ENCODE data around the gene TRAP1. TPM values are rescaled to one million over a fixed set of nuclear protein-coding genes. Genes with fewer than 3 reads are reported as not detected.

TRAP1 gene
- total and polyA plus RNA-seq, 2 experiments from 2014 or later: 143 to 228 TPM

- peaks cover 53% of the 10 kb centered on the region for H3K79me2 ChIP-seq (replicated peaks; ENCODE audit: insufficient read depth)
- H3F3A ChIP-seq (replicated peaks; ENCODE audit: low read depth): peaks cover 12% of the 10 kb centered on the region; the same call in 1 of the 2 replicates
- H3K4me2 ChIP-seq: no peak overlapping the region
- no peak overlapping the region for H3K27ac ChIP-seq (ENCODE audit: low read depth)
- H3K4me1 Mint-ChIP-seq: peaks cover 12% of the 10 kb centered on the region
- no peak overlapping the region for H2AFZ ChIP-seq
- H3K4me3 Mint-ChIP-seq: no peak overlapping the region
- H3K36me3 Mint-ChIP-seq (ENCODE audit: low read depth): peaks cover 55% of the 10 kb centered on the region
- peaks cover 7% of the 10 kb centered on the region for H3K27me3 Mint-ChIP-seq (ENCODE audit: insufficient read depth, low read depth, poor library complexity)
- peaks cover 17% of the 10 kb centered on the region for H3K36me3 ChIP-seq (ENCODE audit: insufficient read depth)
- peak; percentile 32 for ATAC-seq
- no peak for TF ChIP-seq ZNF462 (CRISPR knock-in tag; IDR thresholded peaks at IDR 0.05)
- TF ChIP-seq JUNB (IDR thresholded peaks at IDR 0.05; ENCODE audit: unreplicated experiment): no peak
- TF ChIP-seq EZH2 (IDR thresholded peaks at IDR 0.05; ENCODE audit: low read depth, unreplicated experiment): no peak
- no peak for TF ChIP-seq NANOG (IDR thresholded peaks at IDR 0.05; ENCODE audit: borderline replicate concordance)
- H3K4me3 ChIP-seq: no peak overlapping the region
- peak overlapping the region; percentile 13; the same call in 1 of the 2 replicates for H3K27ac Mint-ChIP-seq
- no peaks in the 10 kb centered on the region for H3K27me3 ChIP-seq (ENCODE audit: insufficient read depth)
- no peaks in the 10 kb centered on the region for H3K9me3 Mint-ChIP-seq
- no peaks in the 10 kb centered on the region for H3K9me2 ChIP-seq (ENCODE audit: insufficient read depth)
- DNase-seq (ENCODE audit: low spot score): peak; percentile 46
- H4K20me1 ChIP-seq (replicated peaks; ENCODE audit: insufficient read depth): peaks cover 24% of the 10 kb centered on the region
- H3K4me1 ChIP-seq (ENCODE audit: insufficient read depth): no peaks in the 10 kb centered on the region
These were observed 26.2 kb downstream of the TRAP1 start for GRCh38 chr16:3690980-3691720.

GRCh38 chr16:3690470-3690928 is 26.8 kb downstream of the TRAP1 start:
- Mint-ChIP-seq H3K36me3 (ENCODE audit: low read depth) (peaks cover 60% of the 10 kb centered on the region), H3K27me3 (ENCODE audit: insufficient read depth, low read depth, poor library complexity) (peaks cover 7% of the 10 kb centered on the region), H3K4me3 (no peak overlapping the region), H3K4me1 (peaks cover 8% of the 10 kb centered on the region), H3K27ac (peak overlapping the region; percentile 44; the same call in 1 of the 2 replicates), H3K9me3 (no peaks in the 10 kb centered on the region)
- H3K4me1 ChIP-seq (ENCODE audit: insufficient read depth): no peaks in the 10 kb centered on the region
- H3K4me3 ChIP-seq: no peak overlapping the region
- no peak overlapping the region for H3K27ac ChIP-seq (ENCODE audit: low read depth)
- no peaks in the 10 kb centered on the region for H3K27me3 ChIP-seq (ENCODE audit: insufficient read depth)
- peaks cover 12% of the 10 kb centered on the region; the same call in 1 of the 2 replicates for H3F3A ChIP-seq (replicated peaks; ENCODE audit: low read depth)
- peak; percentile 97 for ATAC-seq
- peaks cover 46% of the 10 kb centered on the region for H3K79me2 ChIP-seq (replicated peaks; ENCODE audit: insufficient read depth)
- H3K4me2 ChIP-seq: no peak overlapping the region
- peak; percentile 88 for DNase-seq (ENCODE audit: low spot score)
- no peaks in the 10 kb centered on the region for H3K9me2 ChIP-seq (ENCODE audit: insufficient read depth)
- TF ChIP-seq CTCF (conservative IDR thresholded peaks at IDR 0.05; ENCODE audit: low read depth in 2 of 2) (peak; percentile 89 to 90), POLR2AphosphoS5 (IDR thresholded peaks at IDR 0.05; ENCODE audit: low read depth) (no peak)
- H4K20me1 ChIP-seq (replicated peaks; ENCODE audit: insufficient read depth): peaks cover 24% of the 10 kb centered on the region
- peaks cover 24% of the 10 kb centered on the region for H3K36me3 ChIP-seq (ENCODE audit: insufficient read depth)
- H2AFZ ChIP-seq: no peak overlapping the region
